Stimulated activated CD8-positive, alpha-beta memory T cell treated with anti-CD3 and anti-CD28 coated beads, Interleukin-2, amount 100 ng/mL, for 48 hours (primary cell): ENCODE data around the gene PIGC.

Experiments used
- DNase-seq, 2 donors: peaks; one replicate each; pipeline ENCODE4 v3.0.0-alpha.2; 2020; ENCODE audit warnings: low read depth in 2 of 2

The PIGC gene

DNA sequence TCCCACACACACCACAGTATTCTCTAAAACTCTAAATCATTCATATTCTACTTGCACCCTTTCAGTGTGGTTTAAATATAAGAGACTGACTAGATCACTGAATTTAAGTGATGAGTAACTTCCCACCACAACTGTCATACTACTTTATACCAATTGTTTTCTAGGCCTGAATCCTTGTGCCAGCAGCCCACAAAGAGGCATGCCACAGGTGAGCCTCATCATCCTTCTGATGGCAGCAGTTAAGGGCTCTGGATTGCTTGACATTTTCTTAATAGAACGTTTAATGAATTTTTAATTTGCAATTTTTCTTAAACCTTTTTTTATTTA lies 13.8 kb downstream of the PIGC start:
- no peak for DNase-seq

- no peak for DNase-seq
Observed at GRCh38 chr1:172429331-172430127, 14.3 kb downstream of the PIGC start.

- DNase-seq = no peak
Observed at GRCh38 chr1:172427191-172427590, 16.7 kb downstream of the PIGC start.

- no peak for DNase-seq
Observed at GRCh38 chr1:172425339-172425738, 18.5 kb downstream of the PIGC start.

DNA sequence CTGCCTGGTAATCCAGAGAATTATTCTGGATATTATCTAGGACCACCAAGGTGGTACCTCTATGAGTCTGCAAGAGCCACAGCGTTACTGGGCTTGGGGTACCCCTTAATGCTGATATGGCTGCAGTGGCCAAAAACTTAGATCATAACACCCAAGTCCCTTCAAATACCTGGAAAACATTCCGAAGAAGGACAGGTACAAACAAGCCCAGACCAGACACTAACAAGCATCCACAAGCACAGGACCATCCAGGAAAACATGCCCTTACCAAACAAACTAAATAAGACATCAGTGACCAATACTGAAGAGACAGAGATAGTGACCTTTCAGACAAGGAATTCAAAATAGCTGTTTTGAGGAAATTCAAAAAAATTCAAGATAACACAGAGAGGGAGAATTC lies 20.5 kb downstream of the PIGC start:
- no peak for DNase-seq

- DNase-seq = no peak
Observed at GRCh38 chr1:172421974-172422604, 21.8 kb downstream of the PIGC start.

GRCh38 chr1:172420385-172420784 lies 23.5 kb downstream of the PIGC start, which contains the start of gene C1orf105:
Gene C1orf105, plus strand, starts transcription at chr1:172420685. Its CDS starts 201 bp downstream, at chr1:172420886.
- no peak for DNase-seq

GRCh38 chr1:172417557-172417956 lies 26.3 kb downstream of the PIGC start:
- DNase-seq = no peak

DNA sequence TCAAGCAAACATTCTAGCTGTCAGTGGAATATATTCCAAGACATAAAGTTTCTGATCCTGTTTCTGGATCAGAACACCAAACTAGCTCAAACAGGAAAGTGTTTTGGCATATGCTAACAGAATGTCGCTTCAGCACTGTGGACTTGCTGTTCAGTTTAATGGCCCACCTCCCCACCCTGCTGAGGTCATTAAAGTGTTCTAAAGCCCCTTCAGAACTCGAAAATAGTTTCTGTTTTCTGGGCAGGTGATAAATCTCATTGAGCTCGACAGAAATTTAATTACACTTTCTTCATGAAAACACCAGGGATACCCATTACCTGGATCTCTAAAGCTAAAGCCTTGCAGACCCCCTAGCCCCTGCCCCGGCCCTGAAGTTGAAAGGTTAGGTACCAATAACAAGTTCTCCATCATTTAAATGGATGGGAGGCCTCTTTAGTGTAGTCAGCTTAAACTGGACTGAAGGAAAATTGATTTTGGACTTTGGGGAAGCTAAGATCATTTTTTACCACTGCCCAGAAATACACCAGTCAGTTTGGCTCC lies 27.3 kb downstream of the PIGC start:
- no peak for DNase-seq

GRCh38 chr1:172414331-172414730 lies 29.5 kb downstream of the PIGC start:
- no peak for DNase-seq

- DNase-seq = no peak
Observed at GRCh38 chr1:172411791-172412338, 32.0 kb downstream of the PIGC start.

GRCh38 chr1:172410027-172410426 lies 33.8 kb downstream of the PIGC start:
- no peak for DNase-seq

DNA sequence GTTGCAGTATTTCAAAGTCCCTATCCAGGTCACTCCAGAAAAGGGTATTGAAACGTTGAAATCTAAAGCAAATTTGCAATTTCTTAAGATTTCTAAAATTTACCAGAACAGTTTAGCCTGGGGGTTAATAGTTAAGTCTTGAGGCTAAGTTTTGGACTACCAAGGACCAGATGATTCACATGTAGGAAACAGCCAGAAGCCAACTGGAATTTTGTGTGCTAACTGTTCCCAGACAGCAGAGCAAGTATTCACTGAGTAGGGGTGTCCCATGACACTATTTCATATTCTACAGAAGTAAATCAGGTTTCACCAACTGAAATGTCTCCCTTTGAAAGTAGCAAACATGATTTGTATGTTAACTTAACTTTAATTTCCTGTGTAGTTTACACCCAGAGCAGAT lies 34.9 kb downstream of the PIGC start:
- no peak for DNase-seq

DNA sequence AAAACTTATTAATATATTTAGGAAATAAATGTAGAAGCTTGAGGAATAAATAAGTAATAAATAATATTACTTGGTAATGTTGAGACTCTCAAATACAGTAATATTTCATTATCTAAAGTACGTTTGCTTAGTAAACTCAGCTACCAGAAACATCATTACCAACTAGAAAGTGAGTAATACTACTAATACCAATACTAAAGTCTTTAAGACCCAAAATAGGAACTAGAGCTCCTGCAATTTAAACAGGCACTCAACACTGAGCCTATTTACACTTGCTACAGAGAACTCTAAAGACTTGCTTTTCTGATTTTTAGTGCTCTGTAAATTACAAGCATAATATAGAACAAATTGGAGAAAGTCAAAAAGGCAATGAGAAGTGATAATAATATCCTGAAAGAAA lies 36.9 kb downstream of the PIGC start:
- DNase-seq = no peak

DNA sequence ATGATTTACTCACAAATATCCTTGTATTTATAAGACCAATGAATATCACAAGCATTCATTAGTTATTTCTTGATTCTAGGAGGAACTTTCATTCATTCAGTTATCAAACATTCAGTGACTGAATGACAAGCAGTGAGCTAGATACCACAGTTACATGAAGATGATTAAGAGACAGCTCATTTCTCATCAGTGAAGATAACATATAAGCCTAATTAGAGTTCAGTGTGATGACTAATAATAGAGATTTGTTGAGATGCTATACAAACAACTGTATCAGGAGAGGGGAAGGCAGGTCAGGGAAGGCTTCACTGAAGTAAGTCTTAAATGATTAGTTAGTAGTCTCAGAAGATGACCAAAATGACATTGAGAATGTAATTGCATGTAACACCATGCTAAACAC lies 38.0 kb downstream of the PIGC start:
- no peak for DNase-seq

GRCh38 chr1:172404121-172404520 lies 39.7 kb downstream of the PIGC start:
- DNase-seq = no peak

- no peak for DNase-seq
Observed at GRCh38 chr1:172402878-172403569, 40.8 kb downstream of the PIGC start.

GRCh38 chr1:172401892-172402291 lies 42.0 kb downstream of the PIGC start:
- no peak for DNase-seq

- DNase-seq = no peak
Observed at GRCh38 chr1:172401477-172401876, 42.4 kb downstream of the PIGC start.

DNA sequence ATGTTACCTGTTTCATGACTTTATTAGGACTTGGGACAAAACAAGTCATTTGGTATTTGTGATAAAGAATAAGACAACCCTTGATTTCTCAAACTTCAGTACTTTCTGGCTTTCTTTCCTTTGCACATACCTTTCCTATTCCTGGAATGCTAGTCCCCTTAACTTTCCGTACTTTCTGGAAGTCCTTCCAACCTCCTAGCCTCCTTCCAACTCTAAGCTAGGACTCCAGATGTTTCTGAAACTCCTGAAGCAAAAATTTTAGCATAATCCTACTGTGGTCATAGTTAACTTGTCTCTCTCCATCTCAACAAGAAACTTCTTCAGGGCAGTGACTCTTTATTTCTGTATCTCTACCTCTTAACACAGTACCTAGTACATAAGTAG lies 43.2 kb downstream of the PIGC start:
- DNase-seq = no peak

GRCh38 chr1:172399756-172400721 lies 43.8 kb downstream of the PIGC start:
- no peak for DNase-seq
